ENCODE results near the gene PKP3.
"Not testable (repeated sequence)": the region's sequence is repeated elsewhere in the genome, so short reads cannot be mapped to it uniquely, and the experiment has no call there.

Gene PKP3

DNA sequence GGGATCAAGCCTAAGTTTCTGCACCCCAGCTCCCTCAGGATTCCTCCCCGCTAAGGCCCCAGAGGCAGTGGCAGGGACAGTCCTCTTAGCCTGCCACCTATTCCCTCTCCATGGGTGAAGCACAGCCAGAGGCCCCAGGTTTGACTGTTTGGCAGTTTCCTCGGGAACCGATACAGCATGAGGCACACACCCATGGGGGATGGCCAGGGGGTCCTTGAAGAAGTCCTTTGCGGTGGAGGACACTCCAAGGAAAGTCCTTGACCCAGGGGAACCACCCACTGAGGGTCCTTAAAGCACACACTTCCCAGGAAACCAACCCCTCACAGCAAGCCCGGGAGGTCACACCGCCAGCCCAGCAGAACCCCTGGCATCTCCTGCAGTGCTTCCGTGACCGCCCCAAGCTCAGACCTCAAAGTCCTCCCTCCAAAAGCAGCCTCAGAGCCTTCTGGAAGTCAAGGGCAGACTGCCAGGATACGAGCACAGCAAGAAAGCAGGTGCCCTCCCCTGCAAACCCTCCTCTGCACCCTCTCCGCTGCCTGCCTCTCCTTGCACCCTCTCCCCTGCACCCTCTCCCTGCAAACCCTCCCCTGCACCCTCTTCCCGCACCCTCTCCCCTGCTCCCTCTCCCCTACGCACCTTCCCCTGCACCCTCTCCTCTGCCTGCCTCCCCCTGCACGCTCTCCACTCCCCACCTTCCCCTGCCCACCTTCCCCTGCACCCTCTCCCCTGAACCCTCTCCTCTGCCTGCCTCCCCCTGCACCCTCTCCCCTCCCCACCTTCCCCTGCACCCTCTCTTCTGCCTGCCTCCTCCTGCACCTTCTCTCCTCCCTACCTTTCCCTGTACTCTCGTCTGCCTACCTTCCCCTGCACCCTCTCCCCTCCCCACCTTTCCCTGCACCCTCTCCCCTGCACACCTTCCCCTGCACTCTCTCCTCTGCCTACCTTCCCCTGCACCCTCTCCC lies 19.4 kb downstream of the PKP3 start:
- no peak for DNase-seq

DNA sequence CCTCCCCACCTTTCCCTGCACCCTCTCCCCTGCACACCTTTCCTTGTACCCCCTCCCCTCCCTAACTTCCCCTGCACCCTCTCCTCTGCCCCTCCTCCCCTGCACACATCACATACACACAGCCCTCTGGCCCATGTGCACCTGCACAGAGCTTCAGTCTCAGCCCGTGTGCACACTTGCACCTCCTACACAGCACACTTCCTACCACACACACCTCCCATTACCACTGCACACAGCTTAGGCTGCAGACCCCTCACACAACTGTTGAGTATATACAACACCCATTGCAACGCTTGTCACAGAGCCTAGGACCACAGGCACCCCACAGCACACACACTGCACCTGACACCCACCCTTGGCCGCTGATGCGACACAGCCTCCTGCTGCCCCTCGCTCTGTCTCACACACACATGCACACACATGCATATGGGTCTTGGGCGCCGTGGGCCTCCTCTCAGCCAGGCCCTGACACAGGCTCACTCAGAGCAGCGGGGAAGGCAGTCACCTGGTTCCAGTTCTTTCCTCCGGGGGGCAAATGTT lies 20.4 kb downstream of the PKP3 start:
- DNase-seq, result no peak

DNA sequence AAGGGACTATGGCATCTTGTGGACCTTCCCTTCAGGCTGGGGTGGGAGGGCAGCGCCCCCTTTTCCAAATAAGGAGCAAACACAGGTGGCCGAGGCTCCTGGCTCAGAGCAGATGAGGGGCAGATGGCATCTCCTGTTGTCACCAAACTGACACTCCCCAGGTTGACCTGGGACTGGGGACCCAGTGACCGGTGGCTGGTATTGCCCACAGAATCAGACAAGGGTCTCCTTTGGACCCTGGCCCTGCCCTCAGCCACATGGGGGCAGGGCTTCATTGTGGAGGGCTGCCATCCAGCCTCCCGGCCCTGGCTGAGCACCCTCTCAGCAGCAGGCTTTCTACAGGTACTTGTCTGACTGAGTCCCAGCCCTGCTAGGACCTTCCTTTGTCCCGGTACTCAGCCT lies 21.6 kb downstream of the PKP3 start:
- no peak for DNase-seq

DNA sequence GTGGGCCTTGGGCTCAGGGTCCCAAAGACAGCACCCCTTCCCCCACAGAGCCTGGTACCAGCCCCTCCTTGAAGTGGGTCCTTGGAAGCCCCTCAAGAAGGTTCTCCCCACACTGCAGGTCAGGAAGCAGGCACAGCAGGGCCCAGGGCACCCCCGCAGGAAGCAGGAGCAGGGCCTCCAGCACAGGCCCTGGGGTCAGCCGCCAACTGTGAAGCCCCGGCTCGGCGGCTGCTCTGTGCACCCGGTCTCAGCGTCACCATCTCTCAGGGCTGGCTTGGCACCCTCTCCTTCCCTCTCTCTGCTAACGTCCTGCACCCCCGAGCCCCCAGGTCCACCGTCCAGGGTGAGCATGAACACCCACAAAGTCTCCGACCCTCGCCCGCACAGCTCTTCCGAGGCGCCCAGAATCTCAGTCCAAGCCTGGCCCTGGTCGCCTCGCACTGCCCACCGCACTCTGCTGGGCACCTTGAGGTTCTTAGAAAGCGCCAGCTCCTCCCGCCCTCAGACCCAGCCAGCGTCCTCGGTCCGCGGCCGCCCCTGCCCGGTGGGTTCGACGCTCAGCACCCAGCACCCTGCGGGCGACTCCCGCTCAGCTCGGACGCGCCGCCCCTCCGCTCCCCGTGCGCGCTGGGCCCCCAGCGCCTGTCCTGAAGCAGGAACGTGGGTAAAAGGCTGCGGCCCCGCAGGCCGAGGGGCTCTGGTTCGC lies 22.2 kb downstream of the PKP3 start:
- no peak for DNase-seq

DNA sequence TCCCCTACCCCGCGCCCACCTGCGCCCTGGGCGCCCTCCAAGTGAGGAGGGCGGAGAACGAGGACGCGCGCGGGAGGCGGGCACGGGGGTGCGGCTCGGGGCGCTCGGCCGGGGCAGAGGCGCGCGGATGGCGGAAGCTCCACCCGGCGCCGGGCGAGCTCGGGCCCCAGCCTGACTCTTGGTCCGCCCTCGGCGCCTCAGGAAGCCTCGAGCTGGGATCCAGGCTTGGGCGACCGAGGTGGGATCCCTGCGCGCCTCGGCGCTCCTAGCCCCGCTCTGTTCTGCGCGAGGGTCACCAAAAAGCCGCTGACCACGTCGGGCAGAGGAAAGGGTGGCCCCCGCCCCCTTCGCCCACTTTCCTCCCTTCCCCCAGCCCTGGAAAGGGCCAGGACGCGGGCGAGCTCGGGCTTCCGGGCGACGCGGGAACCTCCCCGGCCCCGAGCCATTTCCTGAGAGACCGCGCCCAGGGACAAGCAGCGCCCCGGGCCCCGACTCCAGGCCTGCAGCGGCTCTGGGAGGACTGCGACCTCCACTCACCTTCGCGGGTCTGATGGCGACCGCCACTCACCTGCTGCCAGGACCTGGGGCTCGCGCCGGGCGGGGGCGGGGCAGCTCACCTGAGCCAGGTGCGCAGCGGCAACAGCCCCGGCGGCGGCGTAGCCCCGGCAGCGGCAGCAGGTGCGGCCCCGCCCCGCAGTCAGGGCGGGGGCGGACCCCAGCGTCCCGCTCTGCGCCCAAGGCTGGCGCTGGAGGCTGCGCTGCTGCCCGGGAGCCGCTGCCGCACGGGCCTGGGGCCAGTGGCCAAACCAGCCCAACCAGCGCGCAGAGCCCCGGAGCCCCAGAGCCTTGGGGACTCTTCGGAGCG lies 23.0 kb downstream of the PKP3 start:
- no peak for DNase-seq

DNA sequence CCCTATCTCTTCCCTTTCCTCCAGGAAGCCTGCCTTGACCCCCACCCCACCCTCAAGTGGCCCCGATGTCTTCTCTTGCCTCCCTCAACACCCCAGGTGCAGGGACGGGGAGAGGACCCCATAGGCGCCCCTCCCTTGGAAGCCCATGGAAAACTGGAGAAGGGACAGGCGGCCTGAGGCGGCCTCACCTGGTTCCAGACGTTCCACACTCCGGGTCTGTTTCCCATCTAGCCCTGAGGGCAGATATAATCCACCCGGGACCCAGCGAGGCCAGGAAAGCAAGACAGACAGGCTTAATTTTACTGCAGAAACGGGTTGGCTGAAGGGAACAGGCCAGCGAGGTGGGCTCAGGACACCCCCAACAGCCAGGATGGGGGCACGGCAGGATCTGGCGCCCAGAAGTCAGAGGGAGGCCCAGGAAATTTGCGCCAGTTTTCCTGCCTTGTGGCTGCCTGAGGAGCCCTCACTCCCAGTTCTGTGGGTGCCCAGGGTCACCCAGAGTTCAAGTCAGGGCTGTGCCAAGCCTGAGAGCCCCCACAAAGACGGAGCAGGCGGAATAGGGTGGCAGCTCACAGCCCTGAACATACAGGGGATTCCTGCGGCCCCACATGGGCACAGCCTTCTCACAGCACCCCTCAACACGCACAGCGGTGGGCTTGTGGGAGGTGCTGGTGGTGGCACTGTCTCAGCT lies 23.8 kb downstream of the PKP3 start:
- no peak for DNase-seq

DNA sequence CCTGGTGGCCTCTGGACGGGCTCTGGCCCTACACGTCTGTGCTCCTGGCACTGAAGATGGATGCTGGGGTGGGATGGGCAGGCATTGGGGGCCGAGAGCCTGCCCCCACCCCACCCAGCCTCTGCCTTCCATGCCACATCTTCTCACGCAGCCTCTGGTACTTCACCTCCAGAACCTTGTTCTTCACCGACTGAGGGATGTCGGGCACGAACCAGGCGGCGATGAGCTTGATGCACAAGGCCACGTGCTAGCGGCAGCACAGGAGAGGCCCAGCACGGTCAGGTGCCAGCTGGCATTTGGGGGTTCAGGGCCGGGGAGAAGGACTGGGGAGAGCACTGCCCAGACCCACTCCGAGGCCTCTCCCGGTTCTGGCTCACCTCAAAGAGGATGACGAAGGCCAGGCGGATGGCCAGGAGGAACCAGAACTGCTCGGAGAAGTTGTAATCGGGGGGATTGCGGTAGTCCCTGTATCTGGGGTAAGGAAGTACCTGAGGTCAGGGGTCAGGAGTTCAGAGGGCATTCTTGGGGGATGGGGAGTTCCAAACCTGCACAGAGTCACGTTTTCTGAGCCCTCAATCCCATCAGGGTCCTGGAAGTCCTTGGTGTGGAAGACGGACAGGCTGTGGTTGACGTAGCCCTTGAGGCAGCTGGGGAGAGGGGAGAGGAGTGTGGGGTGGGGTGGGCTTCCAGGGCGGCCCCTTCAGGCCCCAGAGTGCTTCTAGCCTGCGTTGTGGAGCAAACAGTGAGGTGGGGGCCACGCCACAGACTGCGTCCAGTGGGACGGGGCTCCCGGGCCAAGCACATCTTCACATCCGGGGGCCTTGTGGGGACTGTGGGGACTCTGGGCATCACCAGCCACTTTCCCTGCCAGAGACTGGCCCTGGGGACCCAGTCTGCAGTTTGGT lies 24.6 kb downstream of the PKP3 start:
- no peak for DNase-seq

DNA sequence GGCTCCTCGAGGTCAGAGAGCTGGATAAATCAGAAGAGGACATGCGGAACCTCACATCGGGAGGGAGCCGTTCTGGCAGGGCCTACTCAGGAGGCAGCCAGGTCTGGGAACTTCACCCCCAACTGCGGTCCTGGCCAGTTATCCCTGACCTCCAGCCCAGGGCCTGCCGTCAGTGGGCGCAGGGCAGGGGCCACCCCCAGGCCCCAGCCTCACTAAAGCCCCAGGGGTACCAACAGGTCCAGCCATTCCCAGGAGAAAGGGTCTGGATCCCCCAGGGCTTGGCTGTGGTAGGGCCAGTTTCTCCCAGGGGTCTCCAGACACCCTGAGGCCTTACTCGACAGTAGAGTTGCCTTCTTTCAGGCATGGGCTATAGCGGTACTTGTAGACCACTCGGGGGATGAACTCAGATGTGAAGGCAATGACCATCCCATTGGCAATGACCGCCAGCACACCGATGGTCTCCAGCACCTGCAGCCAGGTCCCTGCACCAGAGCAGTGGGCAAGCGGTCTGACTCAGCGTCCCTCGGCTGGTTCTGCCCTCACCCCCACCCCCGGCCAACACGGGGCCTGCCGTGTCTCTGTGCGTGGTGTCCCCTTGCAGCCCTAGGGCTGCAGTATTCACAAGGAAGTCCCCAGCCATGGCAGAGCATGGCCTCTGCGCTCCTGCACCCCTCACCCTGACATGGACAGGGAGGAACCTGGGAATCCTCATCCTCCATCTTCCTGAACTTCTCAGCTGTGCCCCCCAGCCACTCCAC lies 25.4 kb downstream of the PKP3 start:
- no peak for DNase-seq

DNA sequence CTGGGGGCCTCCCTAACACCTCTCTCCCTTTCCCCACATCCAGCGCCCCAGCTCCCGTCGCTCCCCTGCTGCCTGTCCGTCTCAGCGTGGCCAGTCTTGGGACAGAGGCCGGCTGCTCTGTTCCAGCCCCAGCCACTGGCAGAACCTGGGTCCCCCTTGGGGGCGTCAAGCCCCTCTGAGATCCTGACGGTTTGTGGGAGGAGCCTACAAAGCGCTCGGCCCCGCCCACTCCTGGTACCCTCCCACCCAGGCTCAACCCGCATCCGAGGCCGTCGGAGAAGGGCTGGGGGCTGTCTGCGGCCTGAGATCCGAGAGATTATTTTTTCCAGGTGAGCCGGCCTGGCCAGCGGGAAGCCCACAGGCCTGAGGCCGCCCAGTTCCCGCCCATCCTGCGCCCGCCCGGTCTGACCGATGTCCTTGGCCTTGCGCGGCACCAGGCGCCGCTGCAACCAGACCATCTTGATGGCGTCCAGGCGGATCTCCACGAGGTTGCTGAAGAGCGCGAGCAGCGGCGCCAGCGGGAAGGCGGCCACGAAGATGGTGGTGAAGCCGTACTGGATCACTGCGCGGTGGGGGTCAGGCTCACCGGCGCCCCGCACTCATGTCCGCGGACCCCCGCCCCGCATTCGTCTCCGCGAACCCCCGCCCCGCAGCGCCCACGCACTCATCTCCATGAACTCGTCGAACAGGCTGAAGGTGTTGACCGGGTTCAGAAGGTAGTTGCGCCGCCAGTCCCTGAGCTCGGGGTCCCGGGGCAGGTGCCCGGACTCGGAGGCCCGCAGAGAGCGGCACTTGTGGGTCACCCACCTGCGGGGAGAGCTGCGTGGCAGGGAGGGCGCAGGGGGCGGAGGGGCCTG lies 26.3 kb downstream of the PKP3 start:
- DNase-seq, result no peak

DNA sequence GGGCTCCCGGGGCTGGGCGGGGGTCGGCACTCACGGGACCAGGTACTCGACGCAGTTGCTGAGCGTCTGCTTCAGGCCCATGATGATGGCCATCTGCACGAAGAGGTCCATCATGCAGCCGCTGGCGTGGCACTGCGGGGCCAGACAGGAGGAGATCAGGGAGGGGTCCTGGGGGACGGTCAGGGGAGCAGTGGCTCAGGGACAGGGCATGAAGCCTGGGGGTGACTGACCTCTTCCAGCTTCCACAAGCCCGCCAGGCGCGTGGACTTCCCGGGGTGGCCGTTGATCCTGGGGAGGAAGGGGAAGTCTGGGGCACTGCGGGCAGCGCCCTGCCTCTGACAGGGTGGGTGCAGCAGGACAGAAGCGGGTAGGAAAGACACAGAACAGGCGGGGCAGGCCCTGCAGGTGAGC lies 26.9 kb downstream of the PKP3 start:
- DNase-seq, result no peak

DNA sequence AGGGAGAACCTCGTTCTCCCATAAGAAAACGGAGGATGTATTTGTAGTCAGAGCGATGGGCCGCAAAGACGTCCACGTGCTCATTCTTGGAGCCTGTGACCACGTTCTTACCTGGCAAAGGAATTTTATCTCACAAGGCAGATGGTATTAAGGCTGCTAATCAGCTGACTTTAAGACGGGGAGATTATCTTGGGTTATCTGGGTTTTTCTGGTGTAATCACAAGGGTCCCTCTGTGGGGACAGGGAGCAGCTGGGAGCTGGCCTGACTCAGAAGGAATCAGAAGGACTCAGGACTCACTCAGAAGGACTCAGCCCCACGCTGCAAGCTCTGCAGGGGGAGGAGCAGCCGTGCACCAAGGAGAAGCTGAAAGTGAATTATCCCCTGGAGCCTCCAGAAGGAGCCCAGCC lies 28.2 kb downstream of the PKP3 start:
- no peak for DNase-seq

DNA sequence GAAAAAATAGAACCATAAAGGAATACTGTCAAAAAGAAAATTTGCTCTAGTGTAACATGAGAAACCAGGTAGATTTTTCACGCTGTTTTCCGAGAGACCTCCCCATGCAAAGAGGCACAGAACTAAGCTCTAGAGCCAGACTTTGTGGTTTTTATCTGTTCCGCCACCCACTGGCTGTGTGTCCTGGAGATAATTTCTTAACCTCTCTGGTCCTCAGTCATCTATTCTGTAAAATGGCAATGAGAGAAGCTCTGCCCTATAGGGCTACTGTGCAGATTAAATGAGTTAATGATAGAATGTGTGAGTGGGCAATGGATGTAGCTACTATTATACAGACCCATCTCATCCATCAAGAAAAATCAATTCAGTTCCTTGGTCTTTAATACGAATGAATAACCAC lies 30.2 kb downstream of the PKP3 start:
- no peak for DNase-seq

DNA sequence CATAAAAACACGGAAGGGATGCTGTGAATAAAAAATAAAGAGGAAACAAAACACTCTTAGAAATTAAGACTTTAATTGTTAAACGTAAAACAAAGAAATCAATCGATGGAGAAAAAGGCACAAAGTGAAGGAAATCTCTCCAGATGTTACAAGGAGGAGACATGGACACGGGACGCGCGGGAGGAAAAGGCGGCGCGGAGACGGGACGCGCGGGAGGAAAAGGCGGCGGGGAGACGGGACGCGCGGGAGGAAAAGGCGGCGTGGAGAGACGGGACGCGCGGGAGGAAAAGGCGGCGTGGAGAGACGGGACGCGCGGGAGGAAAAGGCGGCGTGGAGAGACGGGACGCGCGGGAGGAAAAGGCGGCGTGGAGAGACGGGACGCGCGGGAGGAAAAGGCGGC lies 30.8 kb downstream of the PKP3 start:
- DNase-seq, result not testable (repeated sequence)

DNA sequence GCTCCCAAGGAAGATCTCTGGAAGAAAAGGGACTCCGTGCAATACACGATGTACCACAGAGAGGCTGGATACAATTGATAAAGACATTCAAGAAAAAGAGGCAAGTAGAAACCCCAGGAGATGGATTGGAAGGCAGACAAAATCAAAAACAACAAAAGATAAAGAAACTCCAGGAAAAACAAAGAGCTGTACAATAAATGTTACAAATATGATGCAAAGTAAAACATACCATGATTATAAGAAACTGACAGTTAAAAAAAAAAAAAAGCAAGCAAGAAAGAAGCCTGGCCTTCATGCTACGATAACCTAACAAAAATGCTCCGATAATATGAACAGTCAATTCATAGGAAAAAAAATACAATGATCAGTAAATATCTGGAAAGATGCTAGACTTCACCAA lies 31.3 kb downstream of the PKP3 start:
- no peak for DNase-seq

DNA sequence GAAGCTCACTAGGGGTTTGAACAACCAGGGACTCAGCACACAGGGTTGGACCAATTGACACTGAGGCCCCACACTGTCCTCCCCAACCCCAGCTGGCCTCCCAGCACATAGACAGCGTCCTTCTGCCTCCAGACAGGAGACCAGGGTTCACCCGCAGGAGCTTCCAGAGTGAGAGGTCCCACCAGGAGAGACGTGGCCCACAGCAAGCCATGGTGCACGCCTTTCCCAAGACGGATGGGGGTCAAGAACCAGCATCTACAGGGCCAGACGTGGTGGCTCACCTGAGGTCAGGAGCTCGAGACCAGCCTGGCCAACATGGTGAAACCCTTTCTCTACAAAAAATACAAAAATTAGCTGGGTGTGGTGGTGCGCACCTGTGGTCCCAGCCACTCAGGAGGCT lies 32.8 kb downstream of the PKP3 start:
- no peak for DNase-seq

DNA sequence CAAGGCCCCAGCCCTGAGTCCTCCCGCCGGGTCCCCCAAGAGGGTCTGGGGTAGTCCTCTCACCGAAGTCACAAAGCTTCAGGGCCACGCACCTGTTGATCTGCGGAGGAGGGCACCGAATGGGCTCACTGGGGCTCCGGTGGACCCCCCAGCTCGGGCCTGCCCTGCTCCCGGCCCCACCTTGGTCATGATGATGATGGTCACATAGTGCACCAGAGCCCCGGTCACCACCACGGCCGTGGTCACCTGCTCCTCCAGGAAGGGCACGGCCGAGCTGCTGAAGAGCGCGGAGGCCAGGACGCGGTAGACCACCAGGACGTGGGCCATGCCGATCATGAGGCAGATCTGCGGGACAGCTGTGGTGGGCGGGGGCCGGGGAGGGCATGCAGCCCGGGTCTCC lies 34.3 kb downstream of the PKP3 start:
- DNase-seq, result no peak

DNA sequence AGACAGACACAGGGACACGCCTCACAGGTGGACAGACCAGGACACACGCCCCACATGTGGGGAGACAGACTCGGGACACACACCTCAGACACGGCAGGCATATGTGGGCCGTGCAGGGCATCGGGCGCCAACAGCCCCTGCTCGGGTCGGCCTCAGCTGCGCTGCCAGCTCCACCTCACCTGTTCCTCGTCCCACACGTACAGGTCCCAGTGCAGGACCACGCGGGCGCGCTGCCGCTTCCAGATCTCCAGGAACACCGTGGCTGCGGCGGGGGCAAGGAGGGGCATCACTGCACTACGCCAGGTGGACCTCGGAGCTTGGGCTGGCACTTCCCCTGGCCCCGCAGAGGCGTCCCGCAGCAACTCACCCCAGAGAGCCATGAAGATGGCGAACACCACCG lies 35.4 kb downstream of the PKP3 start:
- DNase-seq, result no peak

DNA sequence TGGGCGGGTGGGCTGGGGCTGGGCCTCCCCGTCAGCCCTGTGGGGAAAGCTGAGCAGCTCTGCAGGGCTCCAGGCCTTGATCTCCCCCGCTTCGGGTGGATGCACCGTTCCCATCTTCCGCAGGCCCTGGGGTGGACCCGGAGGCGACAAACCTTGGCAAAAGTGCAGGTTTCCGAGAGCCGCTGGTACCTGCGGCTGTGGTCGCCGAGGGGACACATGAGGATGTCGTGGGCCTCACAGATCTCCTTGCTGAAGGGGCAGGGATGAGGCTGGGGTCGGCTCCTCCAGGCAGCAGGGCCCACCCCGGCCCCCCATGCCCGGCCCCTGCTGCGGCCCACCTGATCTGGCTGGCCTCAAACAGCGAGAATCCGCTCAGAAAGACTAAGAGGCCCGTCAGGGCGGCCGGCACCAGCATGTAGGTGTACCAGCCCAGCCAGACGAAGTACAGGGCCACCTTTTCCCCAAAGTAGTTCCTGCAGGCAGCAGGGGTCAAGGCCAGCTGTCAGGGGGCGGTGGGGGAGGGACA lies 36.0 kb downstream of the PKP3 start:
- no peak for DNase-seq

DNA sequence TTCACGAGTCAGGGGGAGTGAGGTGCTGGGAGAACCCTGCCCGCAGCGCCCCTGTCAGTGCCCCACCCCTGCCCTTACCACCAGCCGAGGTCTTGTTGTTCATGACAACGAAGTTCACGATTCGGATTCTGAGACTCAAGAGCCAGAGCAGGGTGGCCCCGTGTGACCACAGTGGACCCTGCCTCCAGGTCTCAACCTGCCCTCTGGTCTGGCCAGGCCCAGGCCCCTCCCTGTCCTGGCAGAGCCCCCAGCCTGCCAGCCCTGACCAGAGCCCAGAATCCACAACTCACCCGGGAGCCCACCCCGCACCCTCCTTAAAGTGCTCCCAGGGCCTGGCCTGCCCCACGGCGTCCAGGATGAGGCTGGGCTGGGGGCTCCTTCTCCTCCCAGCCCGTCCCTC lies 37.9 kb downstream of the PKP3 start:
- DNase-seq, result no peak

Measured in NCI-H1436 treated with DMSO at 0.1 percent for 48 hours (cell line).